OCI-LY7 (cell line): Measurements from ENCODE around the gene TRMT10C. TPM values are rescaled to one million over a fixed set of nuclear protein-coding genes. Genes with fewer than 3 reads are reported as not detected.

ENCODE experiments used
- BruUV-seq: library from RNA; stranded (reverse); fragments of 400-500 nt; replicated peaks from 2 replicates; lab custom pipeline; 2021; lab: Mats Ljungman, UMichigan
- CTCF ChIA-PET: fragments of 300-600 bp; sonication (Branson Sonifier 250); formaldehyde crosslinking; loops from one replicate; lab custom pipeline; 2022; ENCODE audit warnings: antibody characterized with exemption; ENCODE audit not compliant: unreplicated experiment; lab: Charles Lee
- POLR2A ChIA-PET: fragments of 300-600 bp; sonication (Branson Sonifier 250); formaldehyde crosslinking; loops from one replicate; lab custom pipeline; 2022; ENCODE audit warnings: antibody characterized with exemption; lab: Charles Lee
- DNase-seq: peaks from one replicate; pipeline ENCODE4 v3.0.0-alpha.2; 2015; ENCODE audit warnings: low spot score
- H2AFZ ChIP-seq: fragments of 200-600 bp; sonication (generic), shearing (Covaris generic); 2 replicates; pipeline ENCODE4 v1.6.1; 2014; ENCODE audit warnings: mild to moderate bottlenecking, antibody characterized with exemption, low read length, moderate library complexity
- H3K27ac ChIP-seq: fragments of 200-600 bp; sonication (generic); 2 replicates; pipeline ENCODE4 v1.5.1; 2014; ENCODE audit warnings: mixed run types, low read depth, mild to moderate bottlenecking, moderate library complexity, low read length, inconsistent platforms; ENCODE audit not compliant: poor library complexity, severe bottlenecking
- H3K36me3 ChIP-seq: fragments of 200-600 bp; sonication (generic); 2 replicates; pipeline ENCODE4 v1.6.1; 2014; ENCODE audit warnings: mild to moderate bottlenecking, antibody characterized with exemption, low read length, moderate library complexity, mixed read lengths; ENCODE audit not compliant: insufficient read depth
- H3K4me1 ChIP-seq: fragments of 200-600 bp; sonication (generic); 2 replicates; pipeline ENCODE4 v1.5.1; 2014; ENCODE audit warnings: mild to moderate bottlenecking, low read length; ENCODE audit not compliant: insufficient read depth, poor library complexity, severe bottlenecking
- H3K4me2 ChIP-seq: fragments of 200-600 bp; sonication (generic); 2 replicates; pipeline ENCODE4 v1.6.1; 2014; ENCODE audit warnings: mild to moderate bottlenecking, low read length
- H3K4me3 ChIP-seq: fragments of 200-600 bp; sonication (generic); 2 replicates; pipeline ENCODE4 v1.5.1; 2014; ENCODE audit warnings: mild to moderate bottlenecking, low read depth, low read length; ENCODE audit not compliant: poor library complexity, severe bottlenecking
- H3K79me2 ChIP-seq: fragments of 200-600 bp; sonication (generic); 2 replicates; pipeline ENCODE4 v1.6.1; 2016; ENCODE audit warnings: low read depth, mild to moderate bottlenecking, low read length, moderate library complexity, mixed read lengths; ENCODE audit not compliant: insufficient read depth
- H3K9me2 ChIP-seq: fragments of 200-600 bp; sonication (generic); 2 replicates; pipeline ENCODE4 v1.6.1; 2016; ENCODE audit warnings: mild to moderate bottlenecking, low read length, mixed read lengths; ENCODE audit not compliant: insufficient read depth
- H3K9me3 ChIP-seq: fragments of 200-600 bp; sonication (generic); 2 replicates; pipeline ENCODE4 v1.6.1; 2014; ENCODE audit warnings: mild to moderate bottlenecking, mixed run types, low read length, mixed read lengths
- H4K20me1 ChIP-seq: fragments of 200-600 bp; sonication (generic); 2 replicates; pipeline ENCODE4 v1.6.1; 2014; ENCODE audit warnings: mild to moderate bottlenecking, antibody characterized with exemption, low read length, moderate library complexity, mixed read lengths; ENCODE audit not compliant: insufficient read depth
- EZH2phosphoT487 ChIP-seq: fragments of 200-600 bp; sonication (generic); IDR thresholded peaks from 2 replicates; pipeline ENCODE4 v1.6.1; 2018; ENCODE audit warnings: low read depth, borderline replicate concordance, mild to moderate bottlenecking, mixed run types, antibody characterized with exemption, low read length, moderate library complexity, mixed read lengths
- intact Hi-C: fragments of 100-400 bp; cut with micrococcal nuclease; formaldehyde crosslinking; loops from one replicate; pipeline ENCODE4 v1.10.0; 2022; ENCODE audit not compliant: unreplicated experiment
- total RNA-seq, 2 experiments: library from RNA; depleted of rRNA in 1 of 2; stranded (reverse); fragments of >200 nt in 1 of 2; shearing (Covaris generic) in 1 of 2; gene quantifications; 2 replicates each; pipeline ENCODE4 v1.2.3, GENCODE V29; 2014 to 2022
- TF ChIP-seq, protein P1 (sequence below): fragments of 200-600 bp; sonication (generic); conservative IDR thresholded peaks from 2 replicates; pipeline ENCODE4 v1.5.1; 2014; ENCODE audit warnings: mild to moderate bottlenecking, antibody characterized with exemption, low read length, moderate library complexity, mixed read lengths

The TRMT10C gene
- total RNA-seq, 2 experiments from 2014 or later: 23.6 to 29.1 TPM

DNA sequence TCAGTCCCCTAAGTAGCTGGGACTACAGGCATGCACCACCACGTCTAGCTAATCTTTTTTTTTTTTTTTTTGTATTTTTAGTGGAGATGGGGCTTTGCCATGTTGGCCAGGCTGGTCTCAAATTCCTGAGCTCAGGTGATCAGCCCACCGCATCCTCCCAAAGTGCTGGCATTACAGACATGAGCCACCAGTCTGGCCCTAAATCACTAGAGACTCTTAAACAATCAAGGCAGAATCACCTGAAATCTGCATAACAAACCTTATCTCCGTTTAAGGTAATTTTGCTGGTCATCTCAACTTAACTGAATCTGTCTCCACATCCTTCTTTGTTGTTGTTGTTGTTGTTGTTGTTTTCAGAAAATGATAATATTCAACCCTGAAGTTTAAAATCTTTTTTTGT lies 5.6 kb upstream of the TRMT10C start:
- H3K4me1 ChIP-seq: no peaks in the 10 kb centered on the region
- CTCF ChIA-PET: interaction anchor here (0.6 kb wide), 1 partner anchor 82 kb away, joined by 3 read pairs; no protein-coding TSS in a partner anchor
- H4K20me1 ChIP-seq: no peaks in the 10 kb centered on the region
- H3K27ac ChIP-seq: no peak overlapping the region
- TF ChIP-seq EZH2phosphoT487: no peak
- TF ChIP-seq, protein P1, sequence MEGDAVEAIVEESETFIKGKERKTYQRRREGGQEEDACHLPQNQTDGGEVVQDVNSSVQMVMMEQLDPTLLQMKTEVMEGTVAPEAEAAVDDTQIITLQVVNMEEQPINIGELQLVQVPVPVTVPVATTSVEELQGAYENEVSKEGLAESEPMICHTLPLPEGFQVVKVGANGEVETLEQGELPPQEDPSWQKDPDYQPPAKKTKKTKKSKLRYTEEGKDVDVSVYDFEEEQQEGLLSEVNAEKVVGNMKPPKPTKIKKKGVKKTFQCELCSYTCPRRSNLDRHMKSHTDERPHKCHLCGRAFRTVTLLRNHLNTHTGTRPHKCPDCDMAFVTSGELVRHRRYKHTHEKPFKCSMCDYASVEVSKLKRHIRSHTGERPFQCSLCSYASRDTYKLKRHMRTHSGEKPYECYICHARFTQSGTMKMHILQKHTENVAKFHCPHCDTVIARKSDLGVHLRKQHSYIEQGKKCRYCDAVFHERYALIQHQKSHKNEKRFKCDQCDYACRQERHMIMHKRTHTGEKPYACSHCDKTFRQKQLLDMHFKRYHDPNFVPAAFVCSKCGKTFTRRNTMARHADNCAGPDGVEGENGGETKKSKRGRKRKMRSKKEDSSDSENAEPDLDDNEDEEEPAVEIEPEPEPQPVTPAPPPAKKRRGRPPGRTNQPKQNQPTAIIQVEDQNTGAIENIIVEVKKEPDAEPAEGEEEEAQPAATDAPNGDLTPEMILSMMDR: no peak
- DNase-seq: no peak
- intact Hi-C loops: no loop called here
- no TSS peak for BruUV-seq
- POLR2A ChIA-PET: interaction anchor here (0.5 to 0.8 kb wide), 3 partner anchors 20 to 1641 kb away, joined by 3 read pairs; no protein-coding TSS in a partner anchor
- H3K4me2 ChIP-seq: no peak overlapping the region
- no peaks in the 10 kb centered on the region for H3K9me3 ChIP-seq
- no peaks in the 10 kb centered on the region for H3K36me3 ChIP-seq
- no peak overlapping the region for H3K4me3 ChIP-seq
- no peaks in the 10 kb centered on the region for H3K79me2 ChIP-seq
- no peaks in the 10 kb centered on the region for H3K9me2 ChIP-seq
- H2AFZ ChIP-seq: no peak overlapping the region

DNA sequence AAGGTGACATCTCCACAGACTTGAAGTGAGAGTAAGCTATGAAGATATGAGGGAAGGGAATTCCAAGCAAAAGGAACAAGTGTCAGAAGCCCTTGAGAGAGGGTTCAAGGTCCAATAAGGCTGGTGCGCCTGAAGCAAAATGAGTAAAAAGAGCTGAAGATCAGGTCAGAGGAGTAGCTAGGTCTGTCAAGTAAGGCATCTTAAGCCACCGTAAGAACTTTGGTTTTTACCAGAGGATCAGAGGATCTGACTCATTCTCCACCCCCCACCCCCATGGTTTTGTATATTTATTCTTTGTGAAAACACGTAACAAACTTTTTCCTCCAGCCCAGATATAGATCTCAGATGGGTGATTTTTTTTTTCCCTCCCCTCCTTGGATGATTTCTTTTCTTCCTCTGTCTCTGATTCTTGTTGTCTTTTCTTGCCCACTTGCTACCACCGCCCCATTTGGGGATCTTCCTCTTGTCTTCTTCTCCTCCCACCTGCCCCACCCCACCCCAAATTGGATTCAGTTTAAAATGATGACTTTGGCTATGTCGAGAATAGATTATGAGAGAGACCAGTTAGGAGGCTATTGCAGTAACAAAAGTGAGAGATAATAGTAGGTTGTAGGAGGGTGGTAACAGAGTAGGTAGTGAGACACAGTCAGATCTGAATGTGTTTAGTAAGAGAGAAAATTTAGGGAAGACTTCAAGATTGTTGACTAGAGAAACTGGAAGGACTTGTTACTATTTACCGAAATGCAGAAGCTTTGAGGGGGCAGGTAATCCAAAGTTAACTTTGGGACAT lies 6.1 kb downstream of the TRMT10C start:
- BruUV-seq: no TSS peak
- Histone ChIP-seq H2AFZ (no peak overlapping the region), H3K4me3 (no peak overlapping the region), H3K79me2 (peaks cover 36% of the 10 kb centered on the region), H3K27ac (no peak overlapping the region), H3K9me2 (no peaks in the 10 kb centered on the region), H3K9me3 (no peaks in the 10 kb centered on the region), H3K4me2 (no peak overlapping the region), H4K20me1 (peaks cover 8% of the 10 kb centered on the region; the same call in 1 of the 2 replicates), H3K4me1 (peaks cover 23% of the 10 kb centered on the region), H3K36me3 (peaks cover 47% of the 10 kb centered on the region)
- CTCF ChIA-PET: no interaction called here
- no peak for DNase-seq
- POLR2A ChIA-PET: interaction anchor here (0.6 to 0.7 kb wide), 2 partner anchors 150 to 198 kb away, joined by 5 read pairs; no protein-coding TSS in a partner anchor
- intact Hi-C loops: loop anchor here (10.0 kb wide), 1 partner anchor 1163 kb away; the partner anchor contains the start of genes LNP1 and TOMM70
- TF ChIP-seq, protein P1: no peak
- no peak for TF ChIP-seq EZH2phosphoT487
